ENCODE results near the gene XPO4.
"Not testable (repeated sequence)": the region's sequence is repeated elsewhere in the genome, so short reads cannot be mapped to it uniquely, and the experiment has no call there.

XPO4 gene

GRCh38 chr13:20902438-20903163 lies at the start of gene XPO4:
Gene XPO4, minus strand, starts transcription at chr13:20902746. Its CDS starts 8 bp downstream, at chr13:20902738.
- DNase-seq (ENCODE audit: low spot score): peak; percentile 90

GRCh38 chr13:20948001-20948400 lies 45.5 kb upstream of the XPO4 start:
- DNase-seq (ENCODE audit: low spot score): not testable (repeated sequence)

GRCh38 chr13:20945952-20946383 lies 43.4 kb upstream of the XPO4 start:
- DNase-seq (ENCODE audit: low spot score): no peak

- no peak for DNase-seq (ENCODE audit: low spot score)
Observed at GRCh38 chr13:20942938-20943559, 40.5 kb upstream of the XPO4 start.

GRCh38 chr13:20940511-20940910 lies 38.0 kb upstream of the XPO4 start:
- not testable (repeated sequence) for DNase-seq (ENCODE audit: low spot score)

GRCh38 chr13:20940083-20940482 lies 37.5 kb upstream of the XPO4 start:
- DNase-seq (ENCODE audit: low spot score): peak; percentile 18

GRCh38 chr13:20939662-20940061 lies 37.1 kb upstream of the XPO4 start:
- no peak for DNase-seq (ENCODE audit: low spot score)

- DNase-seq (ENCODE audit: low spot score): no peak
Observed at GRCh38 chr13:20938302-20938701, 35.8 kb upstream of the XPO4 start.

GRCh38 chr13:20927596-20928257 lies 25.2 kb upstream of the XPO4 start:
- no peak for DNase-seq (ENCODE audit: low spot score)

GRCh38 chr13:20925395-20925790 lies 22.8 kb upstream of the XPO4 start:
- not testable (repeated sequence) for DNase-seq (ENCODE audit: low spot score)

- peak; percentile 61 for DNase-seq (ENCODE audit: low spot score)
Observed at GRCh38 chr13:20924758-20925394, 22.3 kb upstream of the XPO4 start.

GRCh38 chr13:20923272-20923671 lies 20.7 kb upstream of the XPO4 start:
- DNase-seq (ENCODE audit: low spot score): no peak

GRCh38 chr13:20921572-20921971 lies 19.0 kb upstream of the XPO4 start:
- DNase-seq (ENCODE audit: low spot score): no peak

GRCh38 chr13:20915676-20916075 lies 13.1 kb upstream of the XPO4 start:
- not testable (repeated sequence) for DNase-seq (ENCODE audit: low spot score)

- DNase-seq (ENCODE audit: low spot score): no peak
Observed at GRCh38 chr13:20911037-20911436, 8.5 kb upstream of the XPO4 start.

- DNase-seq (ENCODE audit: low spot score): no peak
Observed at GRCh38 chr13:20908714-20909497, 6.4 kb upstream of the XPO4 start.

GRCh38 chr13:20904908-20905307 lies 2.4 kb upstream of the XPO4 start:
- no peak for DNase-seq (ENCODE audit: low spot score)

- DNase-seq (ENCODE audit: low spot score): no peak
Observed at GRCh38 chr13:20903164-20903475, 574 bp upstream of the XPO4 start.

- DNase-seq (ENCODE audit: low spot score): peak; percentile 32
Observed at GRCh38 chr13:20901668-20902437, 693 bp downstream of the XPO4 start.

- DNase-seq (ENCODE audit: low spot score): no peak
Observed at GRCh38 chr13:20894245-20894644, 8.3 kb downstream of the XPO4 start.

- no peak for DNase-seq (ENCODE audit: low spot score)
Observed at GRCh38 chr13:20891768-20892167, 10.8 kb downstream of the XPO4 start.
